Fibroblast of lung (primary cell): ENCODE data around the gene EYS. TPM values are rescaled to one million over a fixed set of nuclear protein-coding genes. Genes with fewer than 3 reads are reported as not detected.

Experiments used
- DNase-seq, 2 donors: peaks; one replicate each; pipeline versions ENCODE4 v3.0.0 to v3.0.0-alpha.2; 2010; ENCODE audit warnings: low read depth in 2 of 2
- H2AFZ ChIP-seq: 2 replicates; pipeline ENCODE4 v1.5.1; 2012; ENCODE audit warnings: low read length, control low read depth, inconsistent platforms
- H3K27ac ChIP-seq: 2 replicates; pipeline ENCODE4 v1.5.1; 2011; ENCODE audit warnings: low read length, control low read depth; ENCODE audit not compliant: insufficient read depth
- H3K27me3 ChIP-seq: 2 replicates; pipeline ENCODE4 v1.5.1; 2011; ENCODE audit warnings: mild to moderate bottlenecking, low read length; ENCODE audit not compliant: control insufficient read depth, insufficient read depth
- H3K36me3 ChIP-seq: 2 replicates; pipeline ENCODE4 v1.5.1; 2011; ENCODE audit warnings: low read length; ENCODE audit not compliant: control insufficient read depth, insufficient read depth
- H3K4me1 ChIP-seq: 2 replicates; pipeline ENCODE4 v1.5.1; 2011; ENCODE audit warnings: low read length; ENCODE audit not compliant: control insufficient read depth, insufficient read depth; ENCODE audit errors: extremely low read depth
- H3K4me2 ChIP-seq: 2 replicates; pipeline ENCODE4 v1.5.1; 2011; ENCODE audit warnings: low read length, control low read depth; ENCODE audit not compliant: insufficient read depth; ENCODE audit errors: extremely low read depth
- H3K4me3 ChIP-seq, 4 experiments: fragments of 200-600 bp in 1 of 4; sonication (generic) in 1 of 4; replicated peaks in 1 of 4; 2 replicates each; pipeline ENCODE4 v1.5.1; 2011 to 2016; ENCODE audit warnings: low read length in 4 of 4, low read depth in 3 of 4, mild to moderate bottlenecking in 3 of 4, control low read depth in 2 of 4, inconsistent platforms in 1 of 4, mixed read lengths in 1 of 4; ENCODE audit not compliant: insufficient read depth in 1 of 4; ENCODE audit errors: control extremely low read depth in 1 of 4
- H3K79me2 ChIP-seq: 2 replicates; pipeline ENCODE4 v1.5.1; 2012; ENCODE audit warnings: mild to moderate bottlenecking, low read length, inconsistent platforms; ENCODE audit not compliant: control insufficient read depth, insufficient read depth
- H3K9ac ChIP-seq: 2 replicates; pipeline ENCODE4 v1.5.1; 2011; ENCODE audit warnings: mild to moderate bottlenecking, low read length, control low read depth; ENCODE audit not compliant: insufficient read depth
- H3K9me3 ChIP-seq: 2 replicates; pipeline ENCODE4 v1.5.1; 2012; ENCODE audit warnings: low read depth, low read length; ENCODE audit not compliant: control insufficient read depth, insufficient read depth
- H4K20me1 ChIP-seq: 2 replicates; pipeline ENCODE4 v1.5.1; 2011; ENCODE audit warnings: low read length; ENCODE audit not compliant: control insufficient read depth, insufficient read depth; ENCODE audit errors: extremely low read depth
- CTCF ChIP-seq, 2 donors: IDR thresholded peaks in 1 of 2; conservative IDR thresholded peaks in 1 of 2; 1 replicate in 1 of 2; 2 replicates in 1 of 2; pipeline ENCODE4 v1.5.1; 2011 to 2012; ENCODE audit warnings: low read length in 2 of 2, control low read depth in 1 of 2, inconsistent platforms in 1 of 2, low read depth in 1 of 2, mild to moderate bottlenecking in 1 of 2
- EZH2 ChIP-seq: IDR thresholded peaks from 2 replicates; pipeline ENCODE4 v1.5.1; 2012; ENCODE audit warnings: low read length, control low read depth, mild to moderate bottlenecking; ENCODE audit errors: missing control alignments
- polyA plus RNA-seq, 2 donors: library from polyadenylated mRNA; depleted of rRNA in 1 of 2; stranded (reverse) in 1 of 2; unstranded in 1 of 2; fragments of >200 nt; gene quantifications; 2 replicates each; pipeline ENCODE4 v1.2.1, GENCODE V29; 2011 to 2012; ENCODE audit warnings: missing spikeins in 1 of 2
- total RNA-seq: library from RNA; depleted of rRNA; stranded (reverse); fragments of >200 nt; gene quantifications from 2 replicates; pipeline ENCODE4 v1.2.1, GENCODE V29; 2014

The EYS gene
- total and polyA plus RNA-seq, 2 donors (not counting 1 experiment from before 2014, with no cell fraction given), result under 0.01 TPM; not detected in 1

- H3K4me1 ChIP-seq, result no peaks in the 10 kb centered on the region
- no peak overlapping the region for H3K9ac ChIP-seq
- no peak for DNase-seq
- no peak overlapping the region for H3K27ac ChIP-seq
- no peaks in the 10 kb centered on the region for H4K20me1 ChIP-seq
- H3K27me3 ChIP-seq, result no peaks in the 10 kb centered on the region
- H3K79me2 ChIP-seq, result no peaks in the 10 kb centered on the region
- no peaks in the 10 kb centered on the region for H3K9me3 ChIP-seq
- no peak for TF ChIP-seq CTCF (conservative IDR thresholded peaks at IDR 0.05 in 1 of 2, IDR thresholded peaks at IDR 0.05 in 1 of 2; ENCODE audit: low read depth in 1 of 2, low read length in 2 of 2)
- TF ChIP-seq EZH2, result no peak
- H3K36me3 ChIP-seq, result no peaks in the 10 kb centered on the region
- H3K4me3 ChIP-seq, result no peak overlapping the region
- no peak overlapping the region for H2AFZ ChIP-seq
- H3K4me2 ChIP-seq, result no peak overlapping the region
Observed at GRCh38 chr6:64288351-64288750, 1418.7 kb downstream of the EYS start.

- H2AFZ ChIP-seq, result no peak overlapping the region
- TF ChIP-seq EZH2 (no peak), CTCF (conservative IDR thresholded peaks at IDR 0.05 in 1 of 2, IDR thresholded peaks at IDR 0.05 in 1 of 2; ENCODE audit: low read depth in 1 of 2, low read length in 2 of 2) (no peak)
- H3K4me2 ChIP-seq, result no peak overlapping the region
- DNase-seq, result no peak
- H3K4me1 ChIP-seq, result no peaks in the 10 kb centered on the region
- no peak overlapping the region for H3K4me3 ChIP-seq
- no peaks in the 10 kb centered on the region for H3K36me3 ChIP-seq
- no peak overlapping the region for H3K9ac ChIP-seq
- H4K20me1 ChIP-seq, result no peaks in the 10 kb centered on the region
- H3K9me3 ChIP-seq, result no peaks in the 10 kb centered on the region
- H3K27me3 ChIP-seq, result no peaks in the 10 kb centered on the region
- no peak overlapping the region for H3K27ac ChIP-seq
- no peaks in the 10 kb centered on the region for H3K79me2 ChIP-seq
Observed at GRCh38 chr6:64281167-64281566, 1425.9 kb downstream of the EYS start.

GRCh38 chr6:64280569-64280968 lies 1426.5 kb downstream of the EYS start:
- peak; percentile 3 to 79 for DNase-seq
- no peaks in the 10 kb centered on the region for H3K36me3 ChIP-seq

More at GRCh38 chr6:64280569-64280968, 1426.5 kb downstream of the EYS start:
- Histone ChIP-seq H3K9me3 (no peaks in the 10 kb centered on the region), H4K20me1 (no peaks in the 10 kb centered on the region), H2AFZ (no peak overlapping the region), H3K4me3 (no peak overlapping the region), H3K27ac (no peak overlapping the region), H3K9ac (no peak overlapping the region), H3K79me2 (no peaks in the 10 kb centered on the region), H3K4me1 (no peaks in the 10 kb centered on the region), H3K4me2 (no peak overlapping the region), H3K27me3 (no peaks in the 10 kb centered on the region)
- TF ChIP-seq EZH2 (no peak), CTCF (conservative IDR thresholded peaks at IDR 0.05 in 1 of 2, IDR thresholded peaks at IDR 0.05 in 1 of 2; ENCODE audit: low read depth in 1 of 2, low read length in 2 of 2) (peak; percentile 34 to 54)
